GM18498 (cell line): ENCODE results near the gene IGSF11.
"Not testable (repeated sequence)": the region's sequence is repeated elsewhere in the genome, so short reads cannot be mapped to it uniquely, and the experiment has no call there.

Experiments used
- ATAC-seq: cut with Tn5 transposase; IDR thresholded peaks from one replicate; pipeline ENCODE4 v1.9.1; 2021; ENCODE audit warnings: mild to moderate bottlenecking, moderate library complexity; ENCODE audit not compliant: unreplicated experiment

Gene IGSF11, protein sequence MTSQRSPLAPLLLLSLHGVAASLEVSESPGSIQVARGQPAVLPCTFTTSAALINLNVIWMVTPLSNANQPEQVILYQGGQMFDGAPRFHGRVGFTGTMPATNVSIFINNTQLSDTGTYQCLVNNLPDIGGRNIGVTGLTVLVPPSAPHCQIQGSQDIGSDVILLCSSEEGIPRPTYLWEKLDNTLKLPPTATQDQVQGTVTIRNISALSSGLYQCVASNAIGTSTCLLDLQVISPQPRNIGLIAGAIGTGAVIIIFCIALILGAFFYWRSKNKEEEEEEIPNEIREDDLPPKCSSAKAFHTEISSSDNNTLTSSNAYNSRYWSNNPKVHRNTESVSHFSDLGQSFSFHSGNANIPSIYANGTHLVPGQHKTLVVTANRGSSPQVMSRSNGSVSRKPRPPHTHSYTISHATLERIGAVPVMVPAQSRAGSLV

DNA sequence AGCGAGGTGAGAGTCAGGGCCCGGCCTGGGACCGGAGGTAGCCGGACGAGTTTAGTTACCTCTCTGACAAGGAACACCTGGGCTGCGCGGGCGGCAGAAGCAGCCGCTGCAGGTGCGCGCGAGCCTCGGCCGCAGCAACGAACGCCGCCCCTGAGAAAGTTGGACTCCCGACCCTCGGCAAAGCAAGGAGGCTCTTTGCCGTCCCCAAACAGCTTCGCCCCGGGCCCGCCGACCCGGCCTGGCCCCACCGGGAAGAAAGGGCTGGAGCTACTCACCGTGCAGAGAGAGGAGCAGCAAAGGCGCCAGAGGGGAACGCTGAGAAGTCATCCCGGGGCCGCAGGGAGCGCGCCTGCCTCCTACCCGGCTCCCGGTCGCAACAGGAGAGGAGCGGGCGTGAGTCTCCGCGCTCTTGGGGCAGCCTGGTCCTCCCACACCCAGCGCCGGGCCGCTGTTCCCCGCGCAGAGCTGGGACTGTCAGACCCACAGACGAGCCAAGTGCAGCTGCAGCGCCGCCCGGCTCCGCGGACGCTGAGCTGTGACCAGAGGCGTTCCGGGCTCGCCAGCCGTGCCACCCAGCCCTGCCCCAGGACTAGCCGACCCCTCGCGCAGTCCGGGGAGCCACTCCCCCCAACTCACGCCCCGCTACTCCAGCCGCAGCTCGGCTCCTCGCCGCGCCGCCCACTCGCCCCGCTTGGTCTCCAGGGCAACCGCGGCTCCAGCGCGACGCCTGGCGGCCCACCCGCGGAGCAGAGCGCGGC lies at the start of gene IGSF11:
IGSF11 (minus strand) TSS at position 591 of the 758 bp plus-strand sequence; CDS start at position 327, 264 bp downstream.
- peak; percentile 97 for ATAC-seq

DNA sequence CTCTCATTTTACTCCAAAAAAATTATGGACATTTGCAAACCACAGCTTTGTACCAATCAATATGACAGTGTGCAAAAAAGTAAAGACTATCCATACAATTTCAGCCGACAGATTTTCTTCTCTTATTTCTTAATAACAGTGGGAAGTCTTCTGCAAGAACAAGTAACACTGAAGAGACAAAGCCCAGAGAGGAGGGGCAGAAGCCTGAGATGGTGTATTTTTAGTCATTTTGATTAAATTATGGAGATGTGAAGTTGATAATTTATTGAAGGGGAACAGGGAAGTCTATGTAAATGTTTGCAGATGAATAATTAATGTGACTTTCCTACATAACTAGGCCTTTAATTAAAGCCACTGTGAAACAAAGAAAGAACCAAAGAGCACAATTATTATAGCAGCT lies 45.7 kb upstream of the IGSF11 start:
- no peak for ATAC-seq

DNA sequence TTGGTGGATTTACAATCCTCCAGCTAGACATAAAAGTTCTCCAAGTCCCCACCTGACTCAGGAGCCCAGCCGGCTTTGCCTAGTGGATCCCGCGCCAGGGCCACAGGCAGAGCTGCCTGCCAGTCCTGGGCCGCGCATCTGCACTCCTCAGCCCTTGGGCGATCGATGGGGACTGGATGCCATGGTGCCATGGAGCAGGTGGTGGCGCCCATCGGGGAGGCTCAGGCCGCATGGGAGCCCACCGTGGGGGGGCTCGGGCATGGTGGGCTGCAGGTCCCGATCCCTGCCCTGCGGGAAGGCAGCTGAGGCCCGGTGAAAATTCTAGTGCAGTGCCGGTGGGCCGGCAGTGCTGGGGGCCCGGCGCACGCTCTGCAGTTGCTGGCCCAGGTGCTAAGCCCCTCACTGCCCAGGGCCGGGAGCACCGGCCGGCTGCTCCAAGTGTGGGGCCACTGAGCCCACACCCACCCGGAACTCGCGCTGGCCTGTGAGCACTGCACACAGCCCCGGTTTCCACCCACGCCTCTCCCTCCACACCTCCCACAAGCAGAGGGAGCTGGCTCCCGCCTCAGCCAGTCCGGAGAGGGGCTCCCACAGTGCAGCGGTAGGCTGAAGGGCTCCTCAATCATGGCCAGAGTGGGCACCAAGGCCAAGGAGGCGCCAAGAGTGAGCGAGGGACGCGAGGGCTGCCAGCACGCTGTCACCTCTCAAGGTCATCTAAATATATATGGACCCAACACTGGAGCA lies 38.8 kb upstream of the IGSF11 start:
- ATAC-seq = no peak

DNA sequence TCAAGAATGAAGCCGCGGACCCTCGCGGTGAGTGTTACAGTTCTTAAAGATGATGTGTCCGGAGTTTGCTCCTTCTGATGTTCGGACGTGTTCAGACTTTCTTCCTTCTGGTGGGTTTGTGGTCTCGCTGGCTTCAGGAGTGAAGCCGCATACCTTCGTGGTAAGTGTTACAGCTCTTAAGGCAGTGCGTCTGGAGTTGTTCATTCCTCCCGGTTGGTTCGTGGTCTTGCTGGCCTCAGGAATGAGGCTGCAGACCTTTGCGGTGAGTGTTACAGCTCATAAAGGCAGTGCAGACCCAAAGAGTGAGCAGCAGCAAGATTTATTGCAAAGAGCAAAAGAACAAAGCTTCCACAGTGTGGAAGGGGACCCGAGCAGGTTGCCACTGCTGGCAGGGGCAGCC lies 37.8 kb upstream of the IGSF11 start:
- not testable (repeated sequence) for ATAC-seq

DNA sequence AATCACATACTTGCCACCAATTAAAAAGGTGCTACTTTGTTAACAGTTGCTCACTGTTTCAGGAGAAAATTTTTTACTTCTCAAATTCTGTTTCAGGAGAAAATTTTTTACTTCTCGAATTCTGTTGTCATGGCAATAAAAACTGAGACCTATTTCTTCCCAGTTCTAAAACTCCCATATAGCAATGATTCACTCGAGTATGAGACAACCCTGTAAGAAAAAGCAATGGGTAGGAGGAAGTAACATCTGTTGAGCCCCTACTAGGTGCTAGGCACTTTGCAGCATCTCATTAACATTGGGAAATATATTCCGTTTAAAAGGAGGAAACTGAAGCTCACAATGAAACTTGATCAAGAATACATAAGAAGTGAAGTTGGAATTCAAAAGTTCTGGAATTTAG lies 35.1 kb upstream of the IGSF11 start:
- ATAC-seq = no peak

DNA sequence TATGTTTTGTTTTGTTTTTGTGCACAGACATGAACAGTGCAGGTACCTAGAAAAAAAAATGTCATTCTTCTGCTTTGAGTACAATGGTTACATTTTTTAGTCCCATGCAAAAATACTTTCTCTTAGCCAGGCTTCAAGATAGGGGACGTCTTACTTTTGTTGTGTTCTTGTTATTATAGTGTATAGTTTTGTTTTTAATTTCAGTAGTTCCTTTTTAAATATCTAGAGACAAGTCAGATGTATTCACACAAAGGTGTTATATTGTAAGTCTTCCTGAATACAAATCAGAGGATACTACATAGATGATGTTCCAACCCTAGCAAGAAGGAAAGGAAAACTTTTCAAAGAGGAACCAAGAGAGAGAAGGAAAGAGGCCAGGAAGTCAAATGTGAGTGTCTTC lies 28.8 kb upstream of the IGSF11 start:
- no peak for ATAC-seq

DNA sequence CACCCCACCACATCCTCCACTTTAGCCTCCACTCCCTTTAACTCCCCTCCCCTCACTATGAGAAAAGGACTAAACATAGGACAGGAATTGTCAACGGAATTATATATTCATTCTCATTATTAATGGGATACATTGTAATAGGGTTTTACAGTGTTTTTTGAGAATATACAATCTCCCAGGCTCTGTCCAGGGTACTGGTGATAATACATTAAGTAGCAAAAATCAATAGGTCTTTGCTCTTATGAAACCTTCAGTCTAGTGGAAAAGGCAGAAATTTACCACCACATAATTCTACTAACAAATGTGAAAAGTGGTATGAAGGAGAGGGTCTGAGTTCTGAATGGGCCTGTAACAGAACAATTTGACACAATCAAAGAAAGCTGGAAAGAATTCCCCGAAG lies 28.2 kb upstream of the IGSF11 start:
- no peak for ATAC-seq

DNA sequence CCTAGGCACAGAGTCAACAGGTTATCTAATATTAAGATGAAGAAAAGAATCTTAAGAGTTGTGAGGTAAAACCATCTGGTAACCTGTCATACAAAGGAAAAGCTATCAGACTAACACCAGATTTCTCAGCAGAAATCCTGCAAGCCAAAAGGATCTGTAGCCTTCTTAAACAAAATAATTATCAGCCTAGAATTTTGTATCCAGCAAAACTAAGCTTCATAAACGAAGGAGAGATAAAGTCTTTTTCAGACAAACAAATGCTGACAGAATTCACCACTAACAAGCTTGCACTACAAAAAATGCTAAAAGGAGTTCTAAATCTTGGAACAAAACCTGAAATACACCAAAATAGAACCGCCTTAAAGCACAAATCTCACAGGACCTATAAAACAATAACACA lies 9.9 kb upstream of the IGSF11 start:
- ATAC-seq = no peak

DNA sequence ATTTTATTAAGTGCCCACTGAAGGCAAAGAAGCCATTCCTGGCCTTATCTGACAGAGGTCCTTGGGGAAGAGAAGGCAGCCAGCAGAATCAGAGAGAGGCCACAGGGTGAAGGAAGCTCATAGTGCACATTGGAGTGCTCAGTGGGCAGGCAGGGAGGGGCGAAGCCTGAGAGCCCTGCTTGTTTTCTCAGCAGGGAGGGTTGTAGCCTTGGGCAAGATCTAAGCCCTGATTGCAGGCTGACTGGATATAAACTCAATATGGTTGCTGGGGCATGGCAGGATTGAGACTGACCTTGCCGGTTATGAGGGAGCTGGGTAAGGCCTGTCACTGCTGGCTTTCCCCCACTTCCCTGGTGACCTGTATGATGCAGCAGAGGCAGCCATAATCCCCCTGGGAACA lies 7.5 kb upstream of the IGSF11 start:
- ATAC-seq = no peak

DNA sequence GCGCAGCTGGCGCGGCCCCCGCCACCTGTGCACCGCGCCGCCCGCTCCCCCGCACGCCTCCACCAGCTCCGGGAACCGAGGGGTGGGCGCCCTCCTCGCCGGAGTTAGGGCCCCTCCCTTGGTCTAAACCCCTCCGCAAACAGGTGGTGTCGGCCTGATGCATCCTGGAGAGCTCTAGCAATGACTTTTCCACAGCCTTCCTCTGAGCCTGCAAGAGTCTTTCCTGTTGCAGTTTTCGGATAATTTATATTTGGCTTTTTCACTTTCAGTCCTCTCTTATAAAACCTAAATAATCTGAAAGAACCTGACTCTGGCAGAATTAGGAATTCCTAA lies 334 bp upstream of the IGSF11 start:
- no peak for ATAC-seq

DNA sequence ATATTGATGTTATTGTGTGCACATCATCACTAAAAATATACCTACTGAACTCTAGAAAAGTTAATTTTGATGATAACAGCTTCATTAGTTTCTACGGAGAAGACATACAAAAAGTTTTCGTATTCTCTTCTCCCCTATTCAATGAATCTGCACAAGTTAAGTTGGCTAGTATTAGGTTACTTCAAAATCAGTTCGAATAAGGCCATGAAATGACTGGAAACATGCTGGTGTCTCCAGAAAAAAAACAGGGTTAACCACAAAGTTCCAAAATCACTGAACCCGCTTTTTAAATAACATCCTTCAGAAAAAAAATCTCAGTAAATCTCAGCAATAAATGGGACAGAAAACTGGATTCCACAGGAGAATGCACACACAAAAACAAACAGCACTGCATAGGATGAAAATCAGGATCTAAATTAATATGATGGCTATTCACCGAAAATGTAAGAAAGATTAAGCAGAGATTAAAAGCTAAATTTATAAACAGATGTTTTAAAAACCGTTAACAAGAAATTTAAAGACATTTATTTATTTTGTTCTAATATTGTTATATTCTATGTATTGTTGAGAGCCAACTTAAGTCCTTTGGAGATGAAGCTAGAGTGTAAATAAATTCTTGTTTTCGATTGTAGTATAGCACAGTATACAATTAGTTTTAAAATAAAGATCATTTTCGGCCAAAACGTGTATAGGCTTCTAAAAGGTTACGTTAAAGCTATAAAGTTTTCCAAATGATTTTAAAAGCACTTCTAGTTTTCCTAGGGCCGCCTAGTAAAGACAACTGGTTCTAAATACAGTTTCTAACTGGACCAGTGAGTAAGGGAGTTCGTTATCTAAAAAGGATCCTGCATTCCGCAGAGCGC lies 1.0 kb downstream of the IGSF11 start:
- ATAC-seq = no peak

DNA sequence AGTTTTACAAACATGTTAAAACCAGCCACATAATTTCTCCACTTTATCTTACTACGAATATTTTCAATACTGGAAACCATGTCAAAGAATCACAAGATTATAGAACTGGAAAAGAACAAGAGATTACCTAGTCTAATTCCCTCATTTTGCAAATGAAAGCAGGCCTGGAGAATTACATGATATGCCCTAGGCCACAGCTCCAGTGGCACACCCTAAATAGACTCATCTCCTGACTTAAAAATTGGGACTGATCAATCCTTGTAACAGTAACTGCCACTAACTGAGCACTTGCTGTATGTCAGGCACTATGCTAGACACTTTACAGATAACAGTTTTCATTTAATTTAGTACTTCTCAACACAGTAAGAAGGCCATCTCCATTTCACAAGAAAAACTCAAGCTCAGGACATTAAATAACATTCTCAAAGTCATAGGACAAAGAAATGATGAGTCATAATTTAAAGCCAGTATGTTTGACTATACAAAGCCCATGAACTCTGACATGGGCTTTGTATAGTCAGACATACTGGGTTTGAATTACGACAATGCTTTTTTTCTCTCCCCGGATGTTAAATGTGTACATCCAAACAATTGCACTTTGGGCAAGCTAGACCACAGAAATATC lies 9.4 kb downstream of the IGSF11 start:
- ATAC-seq = no peak

DNA sequence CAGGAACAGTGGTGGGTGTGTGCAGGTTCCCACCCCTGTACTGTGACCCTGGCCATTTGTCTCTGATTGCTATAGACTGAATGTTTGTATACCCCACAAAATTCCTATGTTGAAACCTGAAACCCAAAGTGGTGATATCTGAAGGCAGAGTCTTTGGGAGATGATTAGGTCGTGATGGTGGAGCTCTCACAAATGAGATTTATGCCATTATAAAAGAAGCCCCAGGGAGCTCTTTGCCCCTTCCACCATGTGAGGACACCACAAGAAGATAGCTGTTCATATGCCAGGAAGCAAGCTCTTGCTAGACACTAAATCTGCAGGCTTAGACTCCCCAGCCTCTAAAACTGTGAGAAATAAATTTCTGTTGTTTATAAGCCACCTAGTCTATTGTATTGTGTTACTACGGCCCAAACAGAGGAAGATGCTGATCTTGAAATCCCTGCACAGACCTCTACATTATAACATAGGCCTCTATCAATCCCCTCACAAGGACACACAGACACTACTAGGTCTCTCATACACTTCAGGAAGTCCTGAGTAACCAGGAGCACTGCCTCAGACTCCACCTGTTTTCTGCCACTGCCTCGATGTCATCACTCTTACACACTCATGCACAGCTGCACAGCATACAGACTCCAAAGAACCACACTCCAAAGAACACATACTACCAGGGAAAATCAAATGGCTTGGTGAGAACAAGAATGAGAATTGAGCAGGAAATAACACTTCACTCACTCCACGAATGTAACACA lies 14.7 kb downstream of the IGSF11 start:
- no peak for ATAC-seq

DNA sequence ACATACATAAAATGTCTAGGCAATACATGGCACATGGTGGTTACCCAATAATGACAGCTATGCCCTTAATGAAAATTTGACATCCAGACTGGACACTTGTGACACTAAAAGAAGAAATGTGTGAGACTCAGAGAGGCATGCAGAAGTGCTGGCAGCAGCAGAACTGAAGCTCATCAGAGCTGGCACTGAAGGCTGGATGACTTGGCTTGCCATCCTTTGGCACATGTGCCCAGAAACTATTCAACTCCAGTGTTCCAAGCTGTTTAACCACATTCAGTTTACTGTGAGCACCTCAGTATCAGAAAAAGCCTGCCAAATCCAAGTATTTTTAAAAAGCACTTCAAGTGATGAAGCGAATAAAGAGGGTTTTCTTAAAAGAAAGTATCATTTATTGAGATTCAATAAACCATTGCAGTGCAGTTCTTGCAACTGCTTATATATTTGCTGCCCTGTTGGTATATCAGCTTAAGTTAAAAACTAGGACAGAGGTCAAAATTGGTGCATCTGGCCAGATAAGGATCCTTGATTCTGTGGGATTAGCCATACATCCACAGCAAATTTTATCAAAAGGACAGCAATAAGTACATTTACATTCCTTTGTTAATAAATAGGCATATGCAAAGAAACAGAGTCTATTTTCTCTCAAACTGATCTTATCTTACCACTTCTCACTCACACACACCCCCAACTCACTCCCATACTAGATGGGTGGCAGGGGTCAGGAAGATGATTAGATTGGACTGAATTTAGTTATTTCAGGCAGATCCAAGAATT lies 15.8 kb downstream of the IGSF11 start:
- no peak for ATAC-seq

DNA sequence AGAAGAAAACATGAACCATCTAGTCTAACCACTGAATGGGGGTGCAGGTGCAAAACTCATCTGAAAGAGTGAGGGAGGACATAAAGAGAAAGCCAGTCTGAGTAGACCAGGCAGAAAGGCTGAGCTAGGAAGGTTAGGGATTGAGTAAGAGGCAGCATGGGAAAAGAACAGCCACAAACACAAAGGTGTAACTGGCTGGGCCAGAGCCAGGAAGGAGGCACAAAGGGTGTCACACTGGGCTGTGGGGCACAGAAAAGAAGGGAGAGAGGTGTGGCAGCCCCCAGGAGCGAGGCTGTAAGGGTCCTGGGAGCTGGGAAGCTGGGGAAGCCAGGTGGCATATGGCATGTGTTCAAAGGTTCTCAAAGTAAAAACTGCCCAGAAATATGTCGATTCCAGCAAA lies 18.7 kb downstream of the IGSF11 start:
- ATAC-seq = no peak

DNA sequence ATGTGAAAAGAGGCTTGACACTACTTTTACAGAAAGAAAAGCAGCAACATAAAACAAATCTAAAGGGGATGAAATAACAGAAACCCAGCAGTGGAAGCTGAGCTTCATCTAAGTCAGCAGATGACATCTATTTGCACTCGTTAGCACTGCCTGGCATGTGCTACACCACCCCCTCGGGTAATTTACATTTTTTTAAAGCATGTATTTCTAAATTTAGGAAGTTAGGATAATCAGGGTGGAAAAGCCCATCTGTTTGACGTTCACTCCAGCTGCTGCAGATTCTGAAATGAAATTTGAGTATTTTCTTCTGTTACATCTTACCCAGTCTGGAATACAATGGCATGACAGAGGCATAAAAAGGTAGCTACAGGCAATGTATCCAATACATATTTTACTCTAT lies 20.7 kb downstream of the IGSF11 start:
- ATAC-seq = no peak

DNA sequence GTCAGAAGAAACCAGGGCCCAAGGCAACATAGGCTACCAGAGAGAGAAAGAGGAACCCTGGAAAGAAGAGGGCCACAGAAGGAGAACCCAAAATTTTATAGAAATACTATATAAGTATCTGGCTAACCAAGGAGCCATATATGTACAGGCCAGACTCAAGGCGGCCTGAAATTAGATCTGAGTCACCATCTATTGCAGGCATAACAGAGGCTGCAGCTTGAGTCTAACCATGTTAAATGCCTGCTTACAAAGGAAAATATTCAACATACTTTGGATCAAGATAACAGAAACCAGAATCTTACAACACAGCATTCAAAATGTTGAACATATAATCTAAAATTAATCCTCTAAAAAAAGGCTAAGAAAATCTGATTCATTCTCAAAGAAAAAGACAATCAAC lies 23.1 kb downstream of the IGSF11 start:
- ATAC-seq = no peak

DNA sequence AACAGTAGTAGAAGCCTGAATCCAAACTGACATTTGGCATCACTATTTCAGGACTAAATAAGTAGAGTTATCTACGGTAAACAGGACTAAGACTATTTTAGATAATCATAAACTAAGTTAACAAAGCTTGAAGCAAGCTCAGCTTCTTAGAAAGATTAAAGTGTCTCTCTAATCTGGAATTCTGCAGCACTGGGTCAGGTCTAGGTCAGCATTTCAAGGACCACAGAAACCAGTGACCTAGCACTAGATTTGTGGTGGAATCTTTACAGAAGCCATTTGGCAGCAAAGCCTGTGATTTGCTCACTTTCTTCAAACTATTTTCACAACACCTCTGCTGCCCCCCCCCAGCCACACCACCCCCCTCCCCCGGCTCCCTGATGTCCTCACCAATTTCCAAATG lies 37.5 kb downstream of the IGSF11 start:
- no peak for ATAC-seq

DNA sequence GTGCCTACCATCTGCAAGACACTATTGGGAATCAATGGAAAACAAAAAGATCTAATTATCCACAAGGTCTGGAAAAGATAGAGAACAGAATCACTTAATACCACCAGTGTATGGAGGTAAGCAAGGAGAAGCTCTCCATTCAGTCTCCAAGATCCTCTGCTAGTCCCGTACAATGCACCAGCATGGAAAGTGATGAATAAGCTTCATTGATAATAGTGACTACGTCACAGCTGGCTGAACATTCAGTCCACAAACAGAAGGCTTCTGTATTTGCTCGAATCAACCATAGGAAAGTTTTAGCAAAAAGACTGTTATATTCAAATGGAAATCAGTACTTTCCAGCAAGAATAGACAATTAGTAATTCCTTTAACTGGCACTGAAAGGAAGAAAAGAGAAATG lies 42.9 kb downstream of the IGSF11 start:
- ATAC-seq = no peak
